SK-N-SH (cell line): ENCODE measurements around the gene MACROD2. TPM values are rescaled to one million over a fixed set of nuclear protein-coding genes. Genes with fewer than 3 reads are reported as not detected.

Experiments
- CTCF ChIA-PET: fragments of 300-600, 350-600 bp; formaldehyde crosslinking; extraction: SDS; loops from one replicate; lab custom pipeline; 2021; lab: Yijun Ruan, JAX
- POLR2A ChIA-PET: fragments of 350-600 bp; sonication (Branson Sonifier 250); formaldehyde crosslinking; extraction: SDS; loops from one replicate; lab custom pipeline; 2020; ENCODE audit warnings: antibody characterized with exemption, inconsistent platforms; lab: Yijun Ruan, JAX
- DNase-seq: peaks from one replicate; pipeline ENCODE4 v3.0.0; 2012
- H2AFZ ChIP-seq: fragments of 200-600 bp; sonication (generic); 2 replicates; pipeline ENCODE4 v1.8.1; 2016; ENCODE audit warnings: antibody characterized with exemption, mild to moderate bottlenecking, low read depth
- H3F3A ChIP-seq: fragments of 200-600 bp; sonication (generic); replicated peaks from 2 replicates; pipeline ENCODE3; 2016; ENCODE audit warnings: antibody characterized with exemption, mild to moderate bottlenecking; ENCODE audit not compliant: insufficient read depth
- H3K27ac ChIP-seq, 2 experiments: fragments of 200-500 bp in 1 of 2; fragments of 200-600 bp in 1 of 2; sonication (Bioruptor generic) in 1 of 2; sonication (generic), shearing (Covaris generic) in 1 of 2; 2 replicates each; pipeline versions ENCODE4 v1.5.1 to v1.6.1; 2014 to 2016; ENCODE audit warnings: low read depth in 2 of 2, inconsistent platforms in 1 of 2, low read length in 1 of 2, mild to moderate bottlenecking in 1 of 2, mixed read lengths in 1 of 2
- H3K27me3 ChIP-seq: fragments of 200-600 bp; sonication (generic), shearing (Covaris generic); 2 replicates; pipeline ENCODE4 v1.6.1; 2016; ENCODE audit warnings: mixed run types; ENCODE audit not compliant: insufficient read depth
- H3K36me3 ChIP-seq, 2 experiments: fragments of 200-500 bp in 1 of 2; fragments of 200-600 bp in 1 of 2; sonication (Bioruptor generic) in 1 of 2; sonication (generic) in 1 of 2; replicated peaks in 1 of 2; 2 replicates each; pipeline versions ENCODE3 to v1.5.1; 2014 to 2016; ENCODE audit warnings: low read length in 1 of 2, mild to moderate bottlenecking in 1 of 2; ENCODE audit not compliant: insufficient read depth in 2 of 2, control insufficient read depth in 1 of 2
- H3K4me1 ChIP-seq, 2 experiments: fragments of 200-500 bp in 1 of 2; fragments of 200-600 bp in 1 of 2; sonication (Bioruptor generic) in 1 of 2; sonication (generic), shearing (Covaris generic) in 1 of 2; 2 replicates each; pipeline versions ENCODE4 v1.5.1 to v1.6.1; 2014 to 2016; ENCODE audit warnings: low read depth in 1 of 2, low read length in 1 of 2, mixed run types in 1 of 2; ENCODE audit not compliant: insufficient read depth in 2 of 2, control insufficient read depth in 1 of 2
- H3K4me2 ChIP-seq: fragments of 200-600 bp; sonication (generic), shearing (Covaris generic); 2 replicates; pipeline ENCODE4 v1.6.1; 2017; ENCODE audit warnings: mixed run types
- H3K4me3 ChIP-seq, 2 experiments: fragments of 200-500 bp in 1 of 2; fragments of 200-600 bp in 1 of 2; sonication (Bioruptor generic) in 1 of 2; sonication (generic), shearing (Covaris generic) in 1 of 2; 2 replicates each; pipeline versions ENCODE4 v1.5.1 to v1.8.1; 2014 to 2016; ENCODE audit warnings: low read depth in 2 of 2, inconsistent platforms in 1 of 2, low read length in 1 of 2, mild to moderate bottlenecking in 1 of 2, mixed read lengths in 1 of 2, moderate library complexity in 1 of 2
- H3K79me2 ChIP-seq: fragments of 200-600 bp; sonication (generic); 2 replicates; pipeline ENCODE4 v1.8.1; 2017; ENCODE audit warnings: mild to moderate bottlenecking; ENCODE audit not compliant: insufficient read depth
- H3K9ac ChIP-seq: fragments of 200-600 bp; sonication (generic); 2 replicates; pipeline ENCODE4 v1.6.1; 2017; ENCODE audit warnings: mixed run types
- H3K9me2 ChIP-seq: fragments of 200-600 bp; sonication (generic); 2 replicates; pipeline ENCODE4 v1.6.1; 2017; ENCODE audit warnings: mixed run types
- H3K9me3 ChIP-seq: fragments of 200-600 bp; sonication (generic); 2 replicates; pipeline ENCODE4 v1.6.1; 2017; ENCODE audit warnings: mixed run types, mild to moderate bottlenecking, moderate library complexity
- H4K20me1 ChIP-seq: fragments of 200-600 bp; sonication (generic); 2 replicates; pipeline ENCODE4 v1.6.1; 2017; ENCODE audit warnings: mild to moderate bottlenecking, mixed run types; ENCODE audit not compliant: insufficient read depth
- FOSL2 ChIP-seq: IDR thresholded peaks from 2 replicates; pipeline ENCODE4 v1.4.0; 2012; ENCODE audit warnings: low read depth, mild to moderate bottlenecking, moderate library complexity, borderline replicate concordance
- FOXJ3 ChIP-seq: sonication (generic); formaldehyde crosslinking; IDR thresholded peaks from 2 replicates; pipeline ENCODE4 v1.5.1; 2020; ENCODE audit warnings: mild to moderate bottlenecking, missing genetic modification reagents
- FOXM1 ChIP-seq: IDR thresholded peaks from 2 replicates; pipeline ENCODE4 v1.4.0; 2012; ENCODE audit warnings: low read depth, mild to moderate bottlenecking
- GABPA ChIP-seq: IDR thresholded peaks from 2 replicates; pipeline ENCODE4 v1.4.0; 2012; ENCODE audit warnings: low read depth, mild to moderate bottlenecking
- JUND ChIP-seq: IDR thresholded peaks from 2 replicates; pipeline ENCODE4 v1.4.0; 2012
- NFIC ChIP-seq: IDR thresholded peaks from 2 replicates; pipeline ENCODE4 v1.4.0; 2012; ENCODE audit warnings: borderline replicate concordance
- NRF1 ChIP-seq: IDR thresholded peaks from 2 replicates; pipeline ENCODE4 v1.6.1; 2012; ENCODE audit warnings: low read depth, mild to moderate bottlenecking, low read length
- POLR2AphosphoS5 ChIP-seq: IDR thresholded peaks from 2 replicates; pipeline ENCODE4 v1.6.1; 2012; ENCODE audit warnings: low read depth, low read length
- RCOR1 ChIP-seq: fragments of 150-350 bp; IDR thresholded peaks from 2 replicates; pipeline ENCODE4 v1.6.1; 2017; ENCODE audit warnings: antibody characterized with exemption, low read length
- RFX5 ChIP-seq: IDR thresholded peaks from 2 replicates; pipeline ENCODE4 v1.6.1; 2012; ENCODE audit warnings: mild to moderate bottlenecking, improper control_type of control experiment, low read length
- RXRA ChIP-seq: IDR thresholded peaks from 2 replicates; pipeline ENCODE4 v1.4.0; 2012; ENCODE audit warnings: low read depth, mild to moderate bottlenecking, borderline replicate concordance
- SIN3A ChIP-seq: IDR thresholded peaks from 2 replicates; pipeline ENCODE4 v1.6.1; 2012; ENCODE audit warnings: low read depth, mild to moderate bottlenecking, low read length, moderate library complexity, borderline replicate concordance
- TEAD4 ChIP-seq: IDR thresholded peaks from 2 replicates; pipeline ENCODE4 v1.4.0; 2012; ENCODE audit warnings: mild to moderate bottlenecking, borderline replicate concordance; ENCODE audit not compliant: insufficient read depth
- YY1 ChIP-seq: IDR thresholded peaks from 2 replicates; pipeline ENCODE4 v1.4.0; 2012; ENCODE audit warnings: low read depth, mild to moderate bottlenecking
- WGBS: methylation state at CpG from one replicate; pipeline ENCODE4 v1.1.6; 2017; ENCODE audit warnings: low lambda C conversion rate; 5-methylcytosine and 5-hydroxymethylcytosine counted together
- polyA plus RNA-seq, 3 experiments: library from polyadenylated mRNA; depleted of rRNA; stranded (reverse); fragments of >200 nt; gene quantifications; 2 replicates each; pipeline ENCODE4 v1.2.3, GENCODE V29; 2012
- TF ChIP-seq, protein P1 (sequence below): fragments of 200-600 bp; sonication (generic); IDR thresholded peaks from 2 replicates; pipeline ENCODE4 v1.6.1; 2017; ENCODE audit warnings: antibody characterized with exemption, mild to moderate bottlenecking, moderate library complexity
- TF ChIP-seq, protein P2 (sequence below): fragments of 150-350 bp; IDR thresholded peaks from 2 replicates; pipeline ENCODE4 v1.6.1; 2017; ENCODE audit warnings: antibody characterized with exemption, low read length, low read depth, borderline replicate concordance
- TF ChIP-seq, protein P3 (sequence below): IDR thresholded peaks from 2 replicates; pipeline ENCODE4 v1.4.0; 2012; ENCODE audit warnings: low read depth
- TF ChIP-seq, protein P4 (sequence below): IDR thresholded peaks from 2 replicates; pipeline ENCODE4 v1.6.1; 2012; ENCODE audit warnings: mild to moderate bottlenecking, low read depth, low read length, moderate library complexity

Gene MACROD2
- polyA plus RNA-seq, 1 of the 3 experiments (the other 2 are of a cell fraction): 0.33 TPM

DNA sequence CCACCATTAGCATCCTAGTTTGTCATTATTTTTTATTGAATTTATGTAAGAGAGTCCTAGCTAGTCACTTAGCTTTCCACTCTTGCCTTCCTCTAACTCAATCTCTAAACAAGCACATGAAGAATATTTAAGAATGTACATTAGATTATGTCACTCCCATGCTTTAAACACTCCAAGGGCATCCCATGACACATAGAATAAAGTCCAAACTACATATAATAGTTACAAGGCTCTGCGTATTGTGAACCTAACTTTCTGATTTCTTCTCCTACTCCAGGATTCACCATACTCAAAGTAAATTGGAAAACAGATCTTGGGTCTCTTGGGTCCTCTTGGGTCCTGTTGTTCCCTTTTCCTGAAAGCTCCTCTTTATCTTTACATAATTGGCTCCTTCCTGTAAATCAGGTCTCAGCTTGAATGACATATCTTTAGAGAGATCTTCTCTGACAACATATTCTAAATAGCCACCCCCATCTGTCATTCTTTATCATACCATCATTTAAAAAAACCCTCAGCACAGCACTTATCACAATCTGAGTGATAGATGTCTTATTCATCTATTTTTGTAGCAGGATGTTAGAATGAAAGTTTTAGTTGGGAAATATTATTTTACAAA, 1384.5 kb downstream of the MACROD2 start (continued):
- TF ChIP-seq, protein P1, sequence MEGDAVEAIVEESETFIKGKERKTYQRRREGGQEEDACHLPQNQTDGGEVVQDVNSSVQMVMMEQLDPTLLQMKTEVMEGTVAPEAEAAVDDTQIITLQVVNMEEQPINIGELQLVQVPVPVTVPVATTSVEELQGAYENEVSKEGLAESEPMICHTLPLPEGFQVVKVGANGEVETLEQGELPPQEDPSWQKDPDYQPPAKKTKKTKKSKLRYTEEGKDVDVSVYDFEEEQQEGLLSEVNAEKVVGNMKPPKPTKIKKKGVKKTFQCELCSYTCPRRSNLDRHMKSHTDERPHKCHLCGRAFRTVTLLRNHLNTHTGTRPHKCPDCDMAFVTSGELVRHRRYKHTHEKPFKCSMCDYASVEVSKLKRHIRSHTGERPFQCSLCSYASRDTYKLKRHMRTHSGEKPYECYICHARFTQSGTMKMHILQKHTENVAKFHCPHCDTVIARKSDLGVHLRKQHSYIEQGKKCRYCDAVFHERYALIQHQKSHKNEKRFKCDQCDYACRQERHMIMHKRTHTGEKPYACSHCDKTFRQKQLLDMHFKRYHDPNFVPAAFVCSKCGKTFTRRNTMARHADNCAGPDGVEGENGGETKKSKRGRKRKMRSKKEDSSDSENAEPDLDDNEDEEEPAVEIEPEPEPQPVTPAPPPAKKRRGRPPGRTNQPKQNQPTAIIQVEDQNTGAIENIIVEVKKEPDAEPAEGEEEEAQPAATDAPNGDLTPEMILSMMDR: no peak
- no peak for TF ChIP-seq SIN3A
- TF ChIP-seq, protein P2, sequence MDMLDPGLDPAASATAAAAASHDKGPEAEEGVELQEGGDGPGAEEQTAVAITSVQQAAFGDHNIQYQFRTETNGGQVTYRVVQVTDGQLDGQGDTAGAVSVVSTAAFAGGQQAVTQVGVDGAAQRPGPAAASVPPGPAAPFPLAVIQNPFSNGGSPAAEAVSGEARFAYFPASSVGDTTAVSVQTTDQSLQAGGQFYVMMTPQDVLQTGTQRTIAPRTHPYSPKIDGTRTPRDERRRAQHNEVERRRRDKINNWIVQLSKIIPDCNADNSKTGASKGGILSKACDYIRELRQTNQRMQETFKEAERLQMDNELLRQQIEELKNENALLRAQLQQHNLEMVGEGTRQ: no peak
- TF ChIP-seq, all 33 proteins: peak for 0

DNA sequence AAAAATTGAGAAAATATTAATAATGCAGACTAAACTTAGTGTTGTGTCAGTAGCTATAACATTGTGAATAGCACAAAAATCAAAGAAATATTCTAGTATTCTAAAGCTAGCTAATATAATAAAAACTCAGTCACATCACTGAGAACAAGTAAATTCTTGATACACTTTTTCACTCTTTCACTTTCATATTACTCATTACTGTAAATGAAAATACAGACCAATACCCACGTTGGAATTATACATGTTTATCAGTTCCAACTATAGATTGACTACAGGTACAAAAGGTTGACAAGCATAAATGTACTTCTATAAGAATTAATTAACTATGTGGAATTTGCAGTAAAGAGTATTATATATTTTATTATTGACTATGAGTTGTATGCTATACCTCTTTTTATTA, 1385.5 kb downstream of the MACROD2 start:
- ChIA-PET CTCF (interaction anchor here (1.0 kb wide), 1 partner anchor 9 kb away, joined by 3 read pairs; no protein-coding TSS in a partner anchor), POLR2A (no interaction called here)

More for the DNA sequence above, 1385.5 kb downstream of the MACROD2 start:
- H4K20me1 ChIP-seq: no peaks in the 10 kb centered on the region
- TF ChIP-seq, protein P3, sequence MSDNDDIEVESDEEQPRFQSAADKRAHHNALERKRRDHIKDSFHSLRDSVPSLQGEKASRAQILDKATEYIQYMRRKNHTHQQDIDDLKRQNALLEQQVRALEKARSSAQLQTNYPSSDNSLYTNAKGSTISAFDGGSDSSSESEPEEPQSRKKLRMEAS: no peak
- TF ChIP-seq FOXM1 (no peak), FOXJ3 (no peak), RXRA (no peak), NRF1 (no peak), GABPA (no peak), RFX5 (no peak), NFIC (no peak), RCOR1 (no peak), FOSL2 (no peak), JUND (no peak), TEAD4 (no peak), POLR2AphosphoS5 (no peak), YY1 (no peak)
- TF ChIP-seq, protein P4, sequence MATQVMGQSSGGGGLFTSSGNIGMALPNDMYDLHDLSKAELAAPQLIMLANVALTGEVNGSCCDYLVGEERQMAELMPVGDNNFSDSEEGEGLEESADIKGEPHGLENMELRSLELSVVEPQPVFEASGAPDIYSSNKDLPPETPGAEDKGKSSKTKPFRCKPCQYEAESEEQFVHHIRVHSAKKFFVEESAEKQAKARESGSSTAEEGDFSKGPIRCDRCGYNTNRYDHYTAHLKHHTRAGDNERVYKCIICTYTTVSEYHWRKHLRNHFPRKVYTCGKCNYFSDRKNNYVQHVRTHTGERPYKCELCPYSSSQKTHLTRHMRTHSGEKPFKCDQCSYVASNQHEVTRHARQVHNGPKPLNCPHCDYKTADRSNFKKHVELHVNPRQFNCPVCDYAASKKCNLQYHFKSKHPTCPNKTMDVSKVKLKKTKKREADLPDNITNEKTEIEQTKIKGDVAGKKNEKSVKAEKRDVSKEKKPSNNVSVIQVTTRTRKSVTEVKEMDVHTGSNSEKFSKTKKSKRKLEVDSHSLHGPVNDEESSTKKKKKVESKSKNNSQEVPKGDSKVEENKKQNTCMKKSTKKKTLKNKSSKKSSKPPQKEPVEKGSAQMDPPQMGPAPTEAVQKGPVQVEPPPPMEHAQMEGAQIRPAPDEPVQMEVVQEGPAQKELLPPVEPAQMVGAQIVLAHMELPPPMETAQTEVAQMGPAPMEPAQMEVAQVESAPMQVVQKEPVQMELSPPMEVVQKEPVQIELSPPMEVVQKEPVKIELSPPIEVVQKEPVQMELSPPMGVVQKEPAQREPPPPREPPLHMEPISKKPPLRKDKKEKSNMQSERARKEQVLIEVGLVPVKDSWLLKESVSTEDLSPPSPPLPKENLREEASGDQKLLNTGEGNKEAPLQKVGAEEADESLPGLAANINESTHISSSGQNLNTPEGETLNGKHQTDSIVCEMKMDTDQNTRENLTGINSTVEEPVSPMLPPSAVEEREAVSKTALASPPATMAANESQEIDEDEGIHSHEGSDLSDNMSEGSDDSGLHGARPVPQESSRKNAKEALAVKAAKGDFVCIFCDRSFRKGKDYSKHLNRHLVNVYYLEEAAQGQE: no peak
- TF ChIP-seq, protein P2: no peak
- TF ChIP-seq, protein P1: no peak
- TF ChIP-seq, all 33 proteins: peak for 0
- 44% methylated on average over 1 of the region's 1 CpG for WGBS
- no peak overlapping the region for H3K4me2 ChIP-seq
- H2AFZ ChIP-seq: no peak overlapping the region
- no peaks in the 10 kb centered on the region for H3K9me3 ChIP-seq
- no peak overlapping the region for H3K4me3 ChIP-seq
- H3F3A ChIP-seq: no peaks in the 10 kb centered on the region
- H3K36me3 ChIP-seq: no peaks in the 10 kb centered on the region
- H3K27ac ChIP-seq: no peak overlapping the region
- no peaks in the 10 kb centered on the region for H3K27me3 ChIP-seq
- H3K4me1 ChIP-seq: no peaks in the 10 kb centered on the region
- no peaks in the 10 kb centered on the region for H3K9me2 ChIP-seq
- H3K9ac ChIP-seq: no peak overlapping the region
- DNase-seq: no peak
- H3K79me2 ChIP-seq: no peaks in the 10 kb centered on the region
